ENCODE data around the gene GPR31.

The GPR31 gene

DNA sequence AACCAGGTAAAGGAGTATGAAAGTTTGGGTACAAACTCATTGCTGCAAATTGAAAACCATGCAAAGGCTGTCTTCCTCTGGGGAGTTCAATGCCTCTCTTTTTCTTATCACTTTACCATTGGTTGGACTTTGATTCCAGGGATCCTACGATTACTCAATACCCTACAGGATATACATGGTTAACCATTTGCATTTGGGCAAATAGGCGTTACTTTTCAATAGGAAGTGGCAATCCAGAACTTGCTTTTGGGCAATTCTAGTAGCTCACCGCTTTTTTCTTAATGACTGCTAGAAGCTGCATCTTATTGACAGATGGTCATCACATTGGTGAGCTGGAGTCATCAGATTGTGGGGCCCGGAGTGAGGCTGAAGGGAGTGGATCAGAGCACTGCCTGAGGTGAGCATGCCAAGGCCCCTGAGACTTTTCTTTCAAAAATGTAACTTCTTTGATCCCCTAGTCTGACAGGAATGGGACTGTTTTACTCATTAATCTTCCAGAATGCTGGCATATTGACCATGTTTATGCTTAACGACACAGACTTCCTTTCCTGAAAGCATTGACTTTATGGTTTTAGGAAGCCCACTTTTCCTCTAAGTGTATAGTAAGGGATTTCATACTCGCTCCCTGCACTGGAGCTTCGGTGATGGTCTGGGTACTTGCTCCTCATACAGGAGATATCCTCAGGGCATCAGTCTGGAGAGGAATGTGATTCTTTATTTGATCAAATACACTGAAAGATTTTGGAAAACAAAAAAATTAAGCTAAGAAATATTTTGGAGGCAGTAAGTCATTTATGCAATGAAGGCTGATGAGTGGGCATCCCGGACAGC, 34.7 kb downstream of the GPR31 start, which contains the start of gene CCR6:
TSS of gene CCR6 (plus strand) at position 270 of the 831 bp plus-strand sequence. CDS start 13,039 bp downstream, outside the sequence.
- in situ Hi-C loops (cut with MboI; ENCODE audit: low pct_unique_long_range_greater_than_20kb, low sequenced_read_pairs) = no loop called here
- DNase-seq = no peak

DNA sequence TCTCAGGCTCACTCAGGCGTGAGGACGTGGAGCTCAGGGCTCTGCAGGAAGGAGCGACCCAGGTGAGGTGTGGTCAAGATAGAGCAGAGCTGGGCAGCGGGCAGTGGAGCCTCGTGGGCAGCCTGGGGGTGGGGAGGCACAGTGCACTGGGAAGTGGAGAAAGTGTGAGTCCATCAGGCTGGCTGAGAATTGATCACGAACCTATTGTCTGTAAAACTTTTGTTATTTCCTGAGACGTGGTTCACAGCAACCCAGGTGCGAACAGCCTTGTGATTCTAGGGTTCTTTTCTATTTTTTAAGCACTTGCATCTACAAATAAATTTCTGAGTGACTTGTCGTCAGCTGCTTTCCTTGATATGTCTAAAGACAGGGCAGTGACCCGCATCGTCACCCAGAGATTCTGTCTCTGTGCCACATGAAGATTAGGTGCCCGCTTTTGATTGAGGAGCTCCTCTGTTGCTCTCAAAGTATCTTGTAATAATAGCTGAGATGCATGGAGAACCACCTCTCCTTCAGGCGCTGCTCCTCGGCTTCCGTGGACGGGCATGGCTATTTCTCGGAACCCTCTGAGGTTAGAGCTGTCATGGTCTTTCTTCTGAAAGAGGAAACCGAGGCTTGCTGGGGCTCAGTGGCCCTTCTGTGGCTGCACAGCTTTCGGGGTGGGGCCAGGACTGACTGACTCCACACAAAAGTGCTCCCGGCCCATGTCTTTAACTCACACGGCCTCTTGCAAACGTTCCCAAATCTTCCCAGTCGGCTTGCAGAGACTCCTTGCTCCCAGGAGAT, 35.5 kb downstream of the GPR31 start:
- in situ Hi-C loops (cut with MboI; ENCODE audit: low pct_unique_long_range_greater_than_20kb, low sequenced_read_pairs) = no loop called here
- no peak for DNase-seq

DNA sequence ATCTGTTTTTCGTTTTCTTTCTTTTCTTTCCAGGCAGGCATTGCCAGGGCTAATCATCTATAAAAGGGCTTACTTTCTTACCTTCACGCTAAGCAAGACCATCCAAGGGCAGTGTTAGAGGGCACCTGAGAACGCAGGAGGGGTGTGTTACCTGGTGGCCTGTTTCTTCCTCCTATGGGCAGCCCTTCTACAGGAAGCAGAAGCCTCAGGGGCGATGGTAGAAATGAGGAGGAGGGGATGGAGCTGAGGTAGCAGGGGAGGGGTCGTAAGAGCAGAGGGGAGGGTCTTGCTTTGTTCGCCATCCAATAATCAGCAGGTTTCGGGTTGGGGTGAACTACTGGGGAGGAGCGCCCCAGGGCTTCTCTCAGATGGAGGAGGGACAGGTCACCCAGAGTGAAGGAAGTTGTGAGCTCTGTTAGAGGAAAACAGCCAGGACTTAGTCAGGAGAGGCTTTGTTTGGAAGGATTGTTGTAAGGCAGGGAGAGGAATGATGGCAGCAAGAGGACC, 36.4 kb downstream of the GPR31 start:
- in situ Hi-C loops (cut with MboI; ENCODE audit: low pct_unique_long_range_greater_than_20kb, low sequenced_read_pairs) = no loop called here
- no peak for DNase-seq

DNA sequence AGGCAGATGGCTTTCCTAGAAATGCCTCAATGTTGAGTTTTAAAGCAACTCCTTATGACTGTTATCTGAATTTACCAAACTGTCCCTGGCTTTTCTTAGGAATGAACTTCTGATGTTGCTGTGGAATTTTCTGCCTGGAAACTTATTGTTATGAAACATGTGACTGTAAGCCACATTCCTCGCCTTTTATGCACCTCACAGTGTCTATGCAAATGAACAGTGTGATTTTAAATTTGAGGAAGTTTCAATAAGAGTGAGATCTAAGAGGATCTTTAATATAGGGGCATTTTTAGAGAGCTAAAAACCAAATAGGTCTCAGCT, 37.2 kb downstream of the GPR31 start:
- no peak for DNase-seq
- in situ Hi-C loops (cut with MboI; ENCODE audit: low pct_unique_long_range_greater_than_20kb, low sequenced_read_pairs) = no loop called here

DNA sequence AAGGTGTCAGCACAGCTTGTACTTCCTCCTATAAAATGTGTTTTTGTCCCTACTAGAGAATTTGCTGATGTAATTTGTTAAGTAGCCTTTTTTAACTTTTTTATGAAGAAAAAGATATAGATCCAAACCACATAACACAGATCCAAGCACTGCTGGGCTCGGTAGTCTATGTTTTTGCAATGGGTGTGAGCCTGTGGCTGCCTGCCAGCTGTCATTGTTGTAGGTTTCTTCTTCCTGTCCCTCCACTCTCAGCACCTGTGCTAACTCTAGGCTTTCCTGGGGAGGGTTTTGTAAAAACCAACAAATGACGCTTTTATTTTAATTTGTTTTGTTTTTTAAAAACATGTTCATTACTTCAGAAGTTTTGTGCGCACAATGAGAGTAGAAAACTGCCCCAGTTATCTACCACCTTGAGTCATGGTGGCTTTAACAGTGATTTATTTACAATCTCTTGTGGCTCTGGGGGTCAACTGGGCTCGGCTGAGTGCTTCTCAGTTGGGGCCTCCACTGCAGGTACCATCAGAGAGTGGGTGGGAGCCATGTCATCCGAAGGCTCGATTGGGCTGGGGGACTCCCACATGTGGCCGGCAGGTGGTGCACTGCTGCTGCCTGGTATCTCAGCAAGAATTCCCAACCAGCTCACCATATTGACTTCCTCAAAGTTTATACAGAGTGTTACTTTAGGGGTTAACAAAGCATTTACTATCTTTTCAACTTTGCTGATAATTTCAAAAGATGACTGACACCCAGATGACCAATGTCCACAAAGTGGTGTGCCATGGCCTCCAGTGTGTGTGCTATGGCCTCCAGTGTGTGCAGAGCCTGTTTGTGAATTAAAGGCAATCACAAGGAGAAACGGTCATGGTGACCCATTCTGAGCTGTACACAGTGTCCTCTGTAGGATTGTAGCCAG, 37.9 kb downstream of the GPR31 start:
- in situ Hi-C loops (cut with MboI; ENCODE audit: low pct_unique_long_range_greater_than_20kb, low sequenced_read_pairs) = no loop called here

DNA sequence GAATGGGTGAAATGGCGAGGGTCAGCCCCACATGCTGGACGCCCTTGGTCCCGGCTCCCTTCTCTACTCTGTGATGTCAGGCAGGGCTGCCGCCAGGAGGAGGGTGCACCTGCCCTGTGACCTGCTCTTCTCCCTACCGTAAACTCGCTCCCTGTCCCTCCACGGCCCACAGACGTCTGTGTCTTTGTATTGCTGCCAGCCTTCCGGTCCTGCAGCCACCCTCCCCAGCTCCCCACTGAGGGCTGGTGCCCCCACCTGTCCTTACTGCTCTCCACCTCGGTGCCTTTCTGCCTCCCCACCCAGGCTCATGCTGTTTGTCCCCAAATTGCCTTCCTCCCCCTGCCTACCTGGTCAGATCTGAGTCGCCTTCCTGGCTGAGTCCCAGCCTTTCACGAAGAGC, 38.9 kb downstream of the GPR31 start:
- in situ Hi-C loops (cut with MboI; ENCODE audit: low pct_unique_long_range_greater_than_20kb, low sequenced_read_pairs) = no loop called here
- DNase-seq = no peak

More for the DNA sequence above, 37.9 kb downstream of the GPR31 start:
- peak; percentile 29 for DNase-seq

DNA sequence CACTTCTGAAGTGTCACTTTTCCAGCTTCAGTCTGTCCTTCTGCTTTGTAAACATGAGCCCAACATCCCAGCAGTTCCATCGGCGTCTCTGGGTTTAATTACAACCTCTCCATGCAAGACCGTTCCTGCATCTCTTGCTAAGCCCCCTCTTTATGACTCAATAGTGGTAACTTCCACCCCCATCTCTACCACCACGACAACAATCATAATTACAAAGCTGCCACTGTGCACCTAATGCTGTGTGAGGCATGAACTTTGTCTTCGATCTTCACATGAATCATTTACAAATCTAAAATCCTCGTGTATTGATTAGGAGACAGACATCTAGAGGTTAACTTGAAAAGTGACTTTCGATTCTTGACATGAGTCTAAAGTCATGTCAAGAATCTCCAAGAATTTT, 39.8 kb downstream of the GPR31 start:
- no peak for DNase-seq
- in situ Hi-C loops (cut with MboI; ENCODE audit: low pct_unique_long_range_greater_than_20kb, low sequenced_read_pairs) = no loop called here

DNA sequence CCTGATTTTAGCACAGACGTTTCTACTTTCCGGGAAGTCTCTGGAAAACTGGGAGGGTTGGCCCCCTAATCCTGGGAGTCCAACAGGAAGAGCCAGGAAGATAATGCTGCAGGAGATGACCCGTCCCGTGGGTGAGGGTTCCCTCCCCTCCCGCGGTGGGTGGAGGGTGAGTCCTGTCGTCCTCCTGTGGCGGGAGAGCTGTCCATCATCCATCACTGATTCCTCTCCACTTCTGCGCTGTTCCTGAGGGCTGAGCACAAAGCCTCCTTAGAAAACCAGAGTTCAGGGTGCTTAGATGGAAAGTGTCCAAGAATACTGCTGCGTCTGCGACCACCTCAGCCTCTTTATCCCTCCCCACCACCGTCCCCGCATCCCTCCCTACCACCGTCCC, 40.9 kb downstream of the GPR31 start:
- DNase-seq = no peak
- in situ Hi-C loops (cut with MboI; ENCODE audit: low pct_unique_long_range_greater_than_20kb, low sequenced_read_pairs) = no loop called here

DNA sequence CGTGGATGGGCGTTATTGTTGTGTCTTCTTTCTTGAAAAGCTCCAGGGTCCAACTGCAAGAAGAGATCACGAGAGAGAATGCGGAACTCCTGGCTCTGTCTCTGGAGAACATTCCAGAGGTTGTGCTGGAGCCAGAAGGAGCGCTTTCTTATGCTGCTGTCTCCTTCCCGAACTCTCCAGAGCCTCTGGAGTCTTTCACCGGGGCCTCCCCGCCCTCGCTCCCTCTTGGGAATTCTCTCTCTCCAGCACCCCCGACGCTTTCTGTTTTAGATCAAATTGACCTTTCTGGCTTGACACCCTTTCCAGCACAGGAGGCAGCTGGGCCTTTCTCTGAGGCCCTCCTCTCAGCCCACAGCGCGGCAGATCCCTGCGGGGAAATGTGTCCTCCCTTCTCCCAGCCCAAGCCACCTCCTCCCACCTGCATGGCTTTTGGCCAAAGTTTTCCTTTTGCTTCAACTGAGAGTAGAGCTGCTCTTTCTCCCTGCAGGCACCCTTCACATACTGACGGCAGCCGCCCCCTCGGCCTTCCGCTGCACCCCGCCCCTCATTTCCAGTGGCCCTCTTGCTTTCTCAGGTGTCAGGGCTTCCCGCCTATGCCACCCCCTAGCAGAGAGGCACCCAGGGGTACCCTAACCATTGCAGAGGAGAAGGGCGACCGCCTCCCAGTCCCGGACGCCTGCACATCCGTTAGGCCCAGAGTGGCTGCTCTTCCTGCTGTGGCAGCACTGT, 41.5 kb downstream of the GPR31 start:
- in situ Hi-C loops (cut with MboI; ENCODE audit: low pct_unique_long_range_greater_than_20kb, low sequenced_read_pairs) = no loop called here
- DNase-seq = no peak

DNA sequence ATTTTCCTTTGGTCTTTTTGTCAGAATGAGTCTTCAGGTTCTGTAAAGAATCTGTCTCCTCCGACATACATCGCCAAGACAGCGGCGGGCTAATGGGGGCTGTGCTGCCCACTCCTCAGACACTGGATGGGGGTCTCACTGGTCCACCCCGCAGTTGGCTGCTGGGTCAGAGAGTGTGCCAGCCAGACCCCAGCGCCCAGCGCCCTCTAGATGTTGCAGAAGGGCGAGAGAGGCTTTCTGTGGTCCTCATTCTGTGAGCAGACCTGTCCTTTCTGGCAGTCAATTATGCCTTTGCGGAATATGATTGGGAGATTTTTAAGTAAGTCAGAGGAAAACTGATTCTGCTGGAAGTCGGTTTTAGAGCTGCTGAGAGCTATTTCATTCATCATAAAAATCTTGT, 42.7 kb downstream of the GPR31 start:
- DNase-seq = no peak
- in situ Hi-C loops (cut with MboI; ENCODE audit: low pct_unique_long_range_greater_than_20kb, low sequenced_read_pairs) = no loop called here

DNA sequence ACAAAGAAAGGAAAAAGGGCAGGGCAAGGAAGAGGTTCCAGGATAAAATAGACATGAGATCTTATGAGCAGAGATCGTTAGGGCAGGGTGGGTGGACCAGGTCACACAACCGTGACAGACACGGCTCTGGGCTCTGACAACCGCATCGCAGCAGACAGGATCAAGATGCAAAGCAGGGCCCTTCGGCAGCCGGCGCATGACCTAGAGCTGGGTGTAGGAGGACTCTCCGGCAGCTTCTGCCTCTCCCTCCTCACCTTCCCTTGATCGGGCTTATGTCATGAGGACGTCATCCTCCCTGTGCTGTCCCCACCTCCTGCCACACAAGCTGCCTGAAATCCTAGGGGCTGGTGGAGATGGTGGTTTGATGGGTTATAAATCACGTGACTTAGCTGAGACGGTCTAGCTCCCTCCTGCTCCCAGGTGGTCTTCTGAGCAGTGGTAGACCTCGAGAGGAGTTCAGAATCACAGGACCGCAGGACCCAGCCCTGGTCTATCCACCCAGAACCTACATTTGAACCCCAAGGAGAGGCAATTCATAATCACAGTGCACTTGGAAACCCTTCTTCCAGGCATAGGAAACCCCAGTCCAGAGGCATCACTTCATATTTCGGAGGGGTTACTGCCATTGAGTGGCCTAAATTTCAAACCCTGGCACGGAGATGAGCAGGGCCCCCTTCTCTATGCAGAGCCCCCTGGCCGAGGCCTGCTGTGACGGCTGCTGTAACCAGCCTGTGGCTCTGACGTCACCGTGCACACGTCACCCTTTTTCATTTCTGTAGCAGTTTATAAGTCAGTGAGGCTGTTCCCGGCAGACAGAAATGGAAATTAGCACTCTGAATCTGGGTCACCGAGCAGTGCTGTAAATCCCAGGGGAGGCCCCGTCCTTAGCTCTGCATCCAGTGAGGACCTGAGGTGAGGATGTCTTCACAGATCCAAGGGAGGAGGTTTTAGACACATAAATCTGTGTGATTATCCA, 43.6 kb downstream of the GPR31 start:
- no peak for DNase-seq
- in situ Hi-C loops (cut with MboI; ENCODE audit: low pct_unique_long_range_greater_than_20kb, low sequenced_read_pairs) = no loop called here

DNA sequence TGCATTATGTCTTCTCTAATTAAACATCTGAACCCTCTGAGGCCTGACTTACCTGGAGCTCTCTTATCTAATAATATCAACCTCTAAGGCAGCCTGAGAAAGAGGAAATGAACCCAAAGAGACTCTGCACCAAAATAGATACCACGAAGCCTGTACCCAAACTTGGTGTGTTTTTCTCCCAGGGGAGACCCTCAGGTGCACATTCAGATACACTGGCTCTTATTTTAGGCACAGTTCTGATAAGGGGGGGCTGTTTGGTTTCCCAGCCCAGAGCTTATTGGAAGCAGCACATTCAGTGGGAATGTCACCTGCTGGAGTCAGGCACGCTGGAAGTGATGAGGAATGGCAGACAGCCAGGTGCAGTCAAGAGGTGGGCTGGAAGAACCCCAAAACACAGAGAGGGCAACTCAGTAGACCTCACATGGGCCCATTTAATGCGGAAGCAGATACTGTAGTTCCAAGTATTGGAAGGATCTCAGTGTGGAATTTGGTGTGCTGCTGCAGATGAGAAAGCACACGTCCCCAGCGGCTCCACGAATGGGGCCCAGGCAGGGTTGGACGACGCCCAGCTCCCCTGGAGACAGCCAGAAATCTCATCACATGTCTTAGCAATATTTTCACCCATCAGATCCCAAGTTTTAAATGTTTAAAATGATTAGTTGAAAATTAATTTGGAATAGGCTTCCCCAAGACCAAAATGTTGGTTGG, 44.6 kb downstream of the GPR31 start:
- DNase-seq = no peak
- in situ Hi-C loops (cut with MboI; ENCODE audit: low pct_unique_long_range_greater_than_20kb, low sequenced_read_pairs) = no loop called here

DNA sequence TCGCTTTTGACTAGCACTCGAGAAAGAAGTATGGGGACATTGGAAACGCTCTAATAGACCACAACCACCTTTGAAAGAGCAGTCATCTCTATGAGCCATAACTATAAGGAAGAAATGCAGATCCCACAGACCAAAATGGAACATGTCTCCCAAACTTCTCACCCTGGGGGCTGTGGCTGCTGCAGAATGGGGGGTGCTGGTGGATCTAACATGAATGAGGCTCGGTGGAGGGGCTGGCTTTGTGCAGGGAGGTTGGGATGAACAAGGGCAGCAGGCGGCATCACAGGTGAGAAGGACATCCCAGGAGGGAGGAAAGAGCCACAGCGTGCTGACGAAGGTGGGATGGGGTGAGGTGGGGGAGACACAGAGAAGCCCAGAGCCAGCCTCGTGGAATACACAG, 45.4 kb downstream of the GPR31 start:
- in situ Hi-C loops (cut with MboI; ENCODE audit: low pct_unique_long_range_greater_than_20kb, low sequenced_read_pairs) = no loop called here
- DNase-seq = no peak

DNA sequence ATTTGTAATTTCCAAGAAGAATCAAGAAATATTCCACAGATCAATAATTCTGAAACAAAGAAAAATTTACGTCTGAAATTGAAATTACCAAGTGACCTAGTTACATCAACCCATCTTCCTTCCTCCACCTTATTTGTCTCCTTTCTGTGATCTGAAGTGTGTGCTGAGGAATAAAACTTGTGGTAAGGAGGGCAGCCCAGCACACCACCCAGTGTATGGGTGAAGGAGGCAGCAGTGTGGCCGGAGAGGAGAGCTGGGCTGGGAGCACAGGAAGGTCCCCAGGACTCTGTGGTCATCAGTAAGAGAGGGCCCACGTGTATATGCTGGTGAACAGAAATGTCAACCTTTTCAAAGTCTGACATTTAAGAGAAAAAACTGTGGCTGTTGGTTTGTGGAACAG, 46.2 kb downstream of the GPR31 start:
- DNase-seq = no peak
- in situ Hi-C loops (cut with MboI; ENCODE audit: low pct_unique_long_range_greater_than_20kb, low sequenced_read_pairs) = no loop called here

DNA sequence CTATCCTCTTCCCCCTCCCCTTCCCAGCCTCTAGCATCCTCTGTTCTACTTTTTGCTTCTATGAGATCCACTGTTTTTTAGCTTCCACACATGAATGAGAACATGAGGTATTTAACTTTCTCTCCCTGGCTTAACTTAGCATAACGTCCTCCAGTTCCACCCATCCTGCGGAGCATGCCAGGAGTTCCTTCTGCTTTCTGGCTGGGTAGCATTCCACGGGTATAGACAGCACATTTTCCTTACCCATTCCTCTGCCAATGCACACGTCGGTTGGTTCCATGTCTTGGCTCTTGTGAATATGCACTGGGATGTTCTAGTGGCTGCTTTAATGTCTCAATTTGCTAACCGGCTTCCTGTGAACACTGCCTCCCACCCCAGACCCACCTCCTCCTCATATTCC, 48.1 kb downstream of the GPR31 start:
- in situ Hi-C loops (cut with MboI; ENCODE audit: low pct_unique_long_range_greater_than_20kb, low sequenced_read_pairs) = no loop called here

DNA sequence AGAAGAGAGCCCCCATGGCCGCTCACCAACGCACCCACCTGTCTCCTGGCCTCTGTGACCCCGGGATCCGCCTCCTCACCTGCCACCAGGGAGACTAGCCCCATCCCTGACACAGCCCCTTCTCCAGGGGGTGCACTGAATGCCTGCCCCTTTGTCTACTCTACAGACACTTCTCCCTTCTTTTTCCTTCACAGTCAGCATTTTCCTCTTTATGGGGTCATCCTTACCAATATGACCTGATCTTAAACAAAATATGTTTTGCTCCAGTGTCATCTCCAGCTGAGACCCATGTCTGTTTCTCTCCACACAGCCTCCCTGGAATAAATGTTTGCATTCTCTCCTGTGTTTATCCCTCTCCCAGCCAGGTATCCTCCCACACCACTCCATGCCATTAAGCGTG, 49.5 kb downstream of the GPR31 start:
- DNase-seq = no peak
- in situ Hi-C loops (cut with MboI; ENCODE audit: low pct_unique_long_range_greater_than_20kb, low sequenced_read_pairs) = no loop called here

More for the DNA sequence above, 48.1 kb downstream of the GPR31 start:
- DNase-seq = no peak

DNA sequence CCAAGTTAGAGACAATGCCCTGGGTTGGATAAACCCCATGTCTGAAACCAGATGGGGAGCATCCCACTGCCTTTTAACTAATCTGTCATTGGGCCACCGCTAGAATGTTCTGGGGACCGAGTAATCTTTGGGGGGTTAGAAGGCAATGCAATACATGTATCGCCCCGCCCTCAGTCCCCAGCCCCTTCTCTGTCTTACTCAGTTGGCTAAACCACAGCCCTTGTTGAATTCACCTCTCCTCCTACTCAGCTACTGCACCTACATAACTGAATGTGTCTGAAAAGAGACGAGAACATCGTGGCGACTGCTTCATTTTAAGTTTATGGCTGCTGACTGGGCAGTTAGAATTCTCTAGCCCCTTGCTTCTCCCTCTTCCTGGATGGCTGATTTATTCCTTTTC, 50.0 kb downstream of the GPR31 start:
- in situ Hi-C loops (cut with MboI; ENCODE audit: low pct_unique_long_range_greater_than_20kb, low sequenced_read_pairs) = no loop called here
- DNase-seq = no peak

Measured in KBM-7 (cell line).